Pons (tissue), 1 donor: ENCODE data around the gene TMEM266.

Source experiments
- DNase-seq: peaks from one replicate; pipeline ENCODE4 v3.0.0-alpha.2; 2016; ENCODE audit warnings: low spot score

TMEM266 gene

GRCh38 chr15:76251717-76252116, 191.9 kb downstream of the TMEM266 start:
- DNase-seq = no peak

GRCh38 chr15:76252249-76252648, 192.5 kb downstream of the TMEM266 start:
- no peak for DNase-seq

GRCh38 chr15:76253691-76254473, 194.1 kb downstream of the TMEM266 start:
- DNase-seq = no peak
